Endothelial cell of umbilical vein (primary cell): ENCODE results near the gene CD109.

Source experiments
- GATA2 ChIP-seq: IDR thresholded peaks from 2 replicates; pipeline ENCODE4 v1.7.0; 2011; ENCODE audit warnings: low read depth, mild to moderate bottlenecking, moderate library complexity, mixed read lengths, low read length; ENCODE audit not compliant: insufficient read length, insufficient read depth
- JUN ChIP-seq: IDR thresholded peaks from 2 replicates; pipeline ENCODE4 v1.6.1; 2011; ENCODE audit warnings: borderline replicate concordance, low read depth; ENCODE audit not compliant: insufficient read length, insufficient read depth
- POLR2A ChIP-seq: IDR thresholded peaks from 2 replicates; pipeline ENCODE4 v1.6.1; 2012; ENCODE audit warnings: low read depth, mild to moderate bottlenecking, control low read depth, low read length
- POLR2AphosphoS5 ChIP-seq: IDR thresholded peaks from 2 replicates; pipeline ENCODE4 v1.6.1; 2012; ENCODE audit warnings: low read depth, mild to moderate bottlenecking, control low read depth, low read length, moderate library complexity; ENCODE audit not compliant: insufficient read depth
- TF ChIP-seq, protein P1 (sequence below), 2 donors: IDR thresholded peaks; 1 replicate in 1 of 2; 2 replicates in 1 of 2; pipeline ENCODE4 v1.5.1; 2011; ENCODE audit warnings: low read length in 2 of 2, mild to moderate bottlenecking in 2 of 2, moderate library complexity in 2 of 2, control low read depth in 1 of 2, inconsistent platforms in 1 of 2, low read depth in 1 of 2; ENCODE audit not compliant: insufficient read depth in 1 of 2; ENCODE audit errors: extremely low read depth in 1 of 2
- TF ChIP-seq, protein P2 (sequence below): IDR thresholded peaks from 2 replicates; pipeline ENCODE4 v1.6.1; 2011; ENCODE audit not compliant: insufficient read depth, insufficient read length

DNA sequence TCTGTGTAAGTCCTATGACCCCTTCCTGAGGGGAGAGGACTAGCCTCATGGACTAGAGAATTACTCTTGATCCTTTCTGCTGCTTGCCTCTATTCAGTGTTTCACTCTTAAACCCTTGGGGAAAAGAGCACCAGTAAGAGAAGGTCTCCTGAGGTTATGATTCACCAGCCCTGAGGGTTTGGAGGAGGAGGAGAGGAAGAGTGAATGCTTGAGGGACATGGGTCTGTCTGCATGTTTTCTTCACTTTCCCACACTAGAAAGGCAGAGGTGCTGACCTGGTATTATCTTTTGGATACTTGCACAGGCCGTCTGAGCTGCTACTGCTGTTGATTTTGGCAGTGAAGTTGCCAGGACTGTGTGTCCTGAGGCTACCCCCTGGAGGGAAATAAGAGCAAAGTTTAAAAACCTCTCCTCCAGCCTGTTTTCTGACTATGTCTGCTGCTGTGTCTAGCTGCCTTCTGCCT, 78.3 kb downstream of the CD109 start:
- TF ChIP-seq POLR2AphosphoS5 (no peak), POLR2A (no peak), GATA2 (no peak), JUN (no peak)
- TF ChIP-seq, protein P1, sequence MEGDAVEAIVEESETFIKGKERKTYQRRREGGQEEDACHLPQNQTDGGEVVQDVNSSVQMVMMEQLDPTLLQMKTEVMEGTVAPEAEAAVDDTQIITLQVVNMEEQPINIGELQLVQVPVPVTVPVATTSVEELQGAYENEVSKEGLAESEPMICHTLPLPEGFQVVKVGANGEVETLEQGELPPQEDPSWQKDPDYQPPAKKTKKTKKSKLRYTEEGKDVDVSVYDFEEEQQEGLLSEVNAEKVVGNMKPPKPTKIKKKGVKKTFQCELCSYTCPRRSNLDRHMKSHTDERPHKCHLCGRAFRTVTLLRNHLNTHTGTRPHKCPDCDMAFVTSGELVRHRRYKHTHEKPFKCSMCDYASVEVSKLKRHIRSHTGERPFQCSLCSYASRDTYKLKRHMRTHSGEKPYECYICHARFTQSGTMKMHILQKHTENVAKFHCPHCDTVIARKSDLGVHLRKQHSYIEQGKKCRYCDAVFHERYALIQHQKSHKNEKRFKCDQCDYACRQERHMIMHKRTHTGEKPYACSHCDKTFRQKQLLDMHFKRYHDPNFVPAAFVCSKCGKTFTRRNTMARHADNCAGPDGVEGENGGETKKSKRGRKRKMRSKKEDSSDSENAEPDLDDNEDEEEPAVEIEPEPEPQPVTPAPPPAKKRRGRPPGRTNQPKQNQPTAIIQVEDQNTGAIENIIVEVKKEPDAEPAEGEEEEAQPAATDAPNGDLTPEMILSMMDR (IDR thresholded peaks at IDR 0.05; ENCODE audit: extremely low read depth in 1 of 2, insufficient read depth in 1 of 2, low read depth in 1 of 2, low read length in 2 of 2): no peak
- TF ChIP-seq, protein P2, sequence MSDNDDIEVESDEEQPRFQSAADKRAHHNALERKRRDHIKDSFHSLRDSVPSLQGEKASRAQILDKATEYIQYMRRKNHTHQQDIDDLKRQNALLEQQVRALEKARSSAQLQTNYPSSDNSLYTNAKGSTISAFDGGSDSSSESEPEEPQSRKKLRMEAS: no peak
